ENCODE results near the gene NDUFAF4. TPM values are rescaled to one million over a fixed set of nuclear protein-coding genes. Genes with fewer than 3 reads are reported as not detected.

The NDUFAF4 gene
- polyA plus RNA-seq, 2 donors, result 15.7 to 16.6 TPM

DNA sequence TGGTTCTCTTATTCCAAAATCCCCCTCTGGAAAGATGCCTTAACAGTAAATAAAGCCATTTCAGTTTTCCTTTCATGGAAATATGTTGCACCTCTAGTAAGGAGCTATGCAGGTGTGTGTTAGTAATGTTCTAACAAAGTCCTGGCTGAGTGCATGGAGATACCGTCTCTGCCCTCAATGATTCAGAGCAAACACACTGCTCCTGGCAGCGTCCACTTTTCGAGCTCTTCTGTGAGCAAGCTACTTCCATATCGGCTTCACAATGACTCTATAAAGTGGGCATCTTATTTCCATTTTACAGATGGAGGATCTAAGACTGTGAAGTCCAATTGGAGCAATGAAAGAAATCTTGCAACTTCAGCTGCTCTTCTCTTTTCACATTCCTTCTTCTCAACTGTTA, 30.0 kb upstream of the NDUFAF4 start:
- Histone ChIP-seq H3K27ac (ENCODE audit: low read depth in 2 of 2, low read length in 1 of 2) (no peak overlapping the region), H3K36me3 (ENCODE audit: control insufficient read depth in 2 of 2, insufficient read depth in 2 of 2, low read length in 1 of 2) (no peaks in the 10 kb centered on the region), H3K4me1 (ENCODE audit: control insufficient read depth in 2 of 2, insufficient read depth in 2 of 2, low read length in 1 of 2) (no peaks in the 10 kb centered on the region), H3K4me3 (ENCODE audit: low read depth in 1 of 2, low read length in 2 of 2) (no peak overlapping the region), H3K9me3 (ENCODE audit: control insufficient read depth in 2 of 2, insufficient read depth in 1 of 2, low read depth in 1 of 2, low read length in 1 of 2) (no peaks in the 10 kb centered on the region), H3K27me3 (ENCODE audit: control insufficient read depth in 1 of 2, insufficient read depth in 2 of 2, low read length in 2 of 2) (no peaks in the 10 kb centered on the region)
- 82 to 87% methylated on average over 4 of the region's 4 CpGs for WGBS, 2 donors

DNA sequence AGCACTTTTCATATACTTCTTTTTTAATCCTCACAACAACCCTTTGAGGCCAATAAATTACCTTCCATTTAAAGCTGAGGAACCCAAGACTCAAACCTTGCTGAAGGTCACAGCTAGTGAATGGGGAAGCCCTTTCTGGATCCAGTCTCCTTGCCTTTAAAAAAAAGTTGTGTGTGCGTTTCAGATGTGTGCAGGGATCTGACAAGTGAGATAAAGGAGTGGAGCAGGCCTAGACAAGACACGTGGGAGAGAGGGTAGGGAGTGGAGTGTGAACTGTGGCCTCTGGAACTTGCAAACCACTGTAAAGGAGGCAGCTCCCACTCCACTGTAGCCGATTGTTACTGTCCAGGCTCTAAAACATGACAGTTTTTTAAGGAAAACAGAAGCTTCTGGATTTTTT, 28.7 kb upstream of the NDUFAF4 start:
- H3K27ac ChIP-seq (ENCODE audit: low read depth in 2 of 2, low read length in 1 of 2), result no peak overlapping the region
- WGBS, 2 donors, result 58 to 59% methylated on average over 3 of the region's 3 CpGs
- H3K27me3 ChIP-seq (ENCODE audit: control insufficient read depth in 1 of 2, insufficient read depth in 2 of 2, low read length in 2 of 2), result no peaks in the 10 kb centered on the region
- H3K36me3 ChIP-seq (ENCODE audit: control insufficient read depth in 2 of 2, insufficient read depth in 2 of 2, low read length in 1 of 2), result no peaks in the 10 kb centered on the region
- no peak overlapping the region for H3K4me3 ChIP-seq (ENCODE audit: low read depth in 1 of 2, low read length in 2 of 2)
- H3K9me3 ChIP-seq (ENCODE audit: control insufficient read depth in 2 of 2, insufficient read depth in 1 of 2, low read depth in 1 of 2, low read length in 1 of 2), result no peaks in the 10 kb centered on the region
- no peaks in the 10 kb centered on the region for H3K4me1 ChIP-seq (ENCODE audit: control insufficient read depth in 2 of 2, insufficient read depth in 2 of 2, low read length in 1 of 2)

DNA sequence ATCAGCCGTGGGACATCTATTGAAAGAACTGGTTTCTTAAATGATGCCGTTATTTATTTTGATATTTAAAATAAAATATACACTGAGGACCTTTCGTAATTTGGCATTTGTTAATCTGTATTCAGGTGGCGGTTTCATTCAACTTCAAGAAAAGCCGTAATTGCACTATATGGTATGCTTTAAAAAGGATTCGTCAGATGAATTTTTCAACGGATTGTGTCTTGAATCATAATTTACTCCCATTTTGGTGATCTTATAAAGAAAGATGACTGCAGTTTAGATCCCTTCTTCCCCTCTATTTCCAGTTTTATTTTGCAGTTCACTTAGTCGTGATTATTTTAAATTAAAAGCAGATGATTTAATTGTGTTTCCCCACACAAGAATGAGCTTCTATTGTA, 27.6 kb upstream of the NDUFAF4 start:
- WGBS, 2 donors, result 20 to 26% methylated on average over 8 of the region's 8 CpGs
- no peak overlapping the region for H3K27ac ChIP-seq (ENCODE audit: low read depth in 2 of 2, low read length in 1 of 2)

DNA sequence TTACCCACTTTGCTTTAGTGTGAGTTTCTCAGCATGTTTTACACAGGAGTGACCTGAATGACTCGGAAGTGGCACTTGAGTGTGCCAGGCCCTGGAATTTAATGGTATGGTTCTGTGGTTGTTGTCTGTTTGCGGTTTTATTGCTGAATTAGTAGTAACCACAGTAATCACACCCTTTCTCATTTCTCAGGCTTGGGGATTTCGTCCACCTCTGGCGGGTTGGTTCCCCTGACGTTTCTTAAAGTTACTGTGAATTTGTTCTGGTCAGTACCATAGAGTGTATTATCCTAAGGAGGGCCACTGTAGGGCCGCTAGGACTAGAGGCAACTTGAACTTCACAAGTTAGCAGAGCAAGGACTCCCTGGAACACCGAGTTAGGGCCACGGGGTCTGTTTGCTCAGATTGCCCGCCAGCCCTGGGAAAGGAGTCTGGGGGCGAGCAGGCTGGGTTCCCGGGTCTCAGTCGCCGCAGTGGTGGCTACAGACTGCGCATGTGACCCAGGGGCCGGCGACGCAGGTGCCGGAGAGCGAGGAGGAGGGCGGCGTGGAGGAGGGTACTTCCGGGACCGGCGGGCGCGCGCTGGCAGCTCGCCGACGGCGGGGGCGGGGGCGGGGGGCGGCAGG, 26.3 kb upstream of the NDUFAF4 start:
- Histone ChIP-seq H3K27ac (ENCODE audit: low read depth in 2 of 2, low read length in 1 of 2) (peak overlapping the region; percentile 22 to 37), H3K4me1 (ENCODE audit: control insufficient read depth in 2 of 2, insufficient read depth in 2 of 2, low read length in 1 of 2) (no peaks in the 10 kb centered on the region), H3K9me3 (ENCODE audit: control insufficient read depth in 2 of 2, insufficient read depth in 1 of 2, low read depth in 1 of 2, low read length in 1 of 2) (no peaks in the 10 kb centered on the region), H3K4me3 (ENCODE audit: low read depth in 1 of 2, low read length in 2 of 2) (peak overlapping the region; percentile 71 to 80), H3K27me3 (ENCODE audit: control insufficient read depth in 1 of 2, insufficient read depth in 2 of 2, low read length in 2 of 2) (no peaks in the 10 kb centered on the region), H3K36me3 (ENCODE audit: control insufficient read depth in 2 of 2, insufficient read depth in 2 of 2, low read length in 1 of 2) (no peaks in the 10 kb centered on the region)
- 4 to 5% methylated on average over 33 to 34 of the region's 34 CpGs for WGBS, 2 donors

More for the DNA sequence above, 27.6 kb upstream of the NDUFAF4 start:
- H3K27me3 ChIP-seq (ENCODE audit: control insufficient read depth in 1 of 2, insufficient read depth in 2 of 2, low read length in 2 of 2), result no peaks in the 10 kb centered on the region
- H3K9me3 ChIP-seq (ENCODE audit: control insufficient read depth in 2 of 2, insufficient read depth in 1 of 2, low read depth in 1 of 2, low read length in 1 of 2), result no peaks in the 10 kb centered on the region
- H3K4me1 ChIP-seq (ENCODE audit: control insufficient read depth in 2 of 2, insufficient read depth in 2 of 2, low read length in 1 of 2), result no peaks in the 10 kb centered on the region
- H3K4me3 ChIP-seq (ENCODE audit: low read depth in 1 of 2, low read length in 2 of 2), result peak overlapping the region; percentile 71 to 80
- no peaks in the 10 kb centered on the region for H3K36me3 ChIP-seq (ENCODE audit: control insufficient read depth in 2 of 2, insufficient read depth in 2 of 2, low read length in 1 of 2)

DNA sequence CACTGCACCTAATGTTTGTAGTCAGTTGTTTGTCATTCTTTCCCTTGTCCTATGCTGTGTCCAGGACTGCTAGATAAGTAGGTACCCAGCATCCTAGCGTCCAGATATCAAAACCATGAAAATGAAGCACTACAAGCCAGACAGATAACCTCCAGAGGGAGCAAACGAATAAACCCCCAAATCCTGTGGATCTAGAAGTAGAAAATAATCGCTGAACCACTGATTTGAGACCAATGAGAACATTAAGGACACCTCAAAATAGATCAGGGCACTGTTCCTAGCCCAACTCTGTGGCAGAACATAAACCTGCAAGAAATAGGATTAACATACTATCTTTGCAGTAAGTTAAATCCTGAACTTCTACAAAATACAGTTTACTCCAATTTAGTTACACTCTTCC, 25.7 kb upstream of the NDUFAF4 start:
- H3K4me3 ChIP-seq (ENCODE audit: low read depth in 1 of 2, low read length in 2 of 2), result no peak overlapping the region
- H3K4me1 ChIP-seq (ENCODE audit: control insufficient read depth in 2 of 2, insufficient read depth in 2 of 2, low read length in 1 of 2), result no peaks in the 10 kb centered on the region
- no peak overlapping the region for H3K27ac ChIP-seq (ENCODE audit: low read depth in 2 of 2, low read length in 1 of 2)

DNA sequence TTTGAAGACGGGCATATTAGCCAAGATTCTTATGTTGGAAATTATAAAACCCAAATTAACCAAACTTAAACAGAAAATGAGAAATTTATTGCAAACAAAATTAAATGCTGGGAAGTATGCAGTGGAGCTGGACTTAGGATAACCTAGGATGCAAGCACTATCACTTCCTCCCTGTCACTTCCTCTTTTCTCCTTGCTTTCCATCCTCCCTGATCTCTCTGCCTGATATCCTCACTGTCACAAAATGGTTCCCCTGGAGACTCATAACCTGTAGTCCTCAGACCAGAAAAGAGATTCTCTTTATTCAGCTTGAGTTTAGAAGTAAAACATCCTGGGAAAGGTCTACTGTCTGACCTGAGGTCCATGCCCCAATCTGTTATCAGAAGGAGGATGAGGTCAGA, 19.4 kb upstream of the NDUFAF4 start:
- no peaks in the 10 kb centered on the region for H3K4me1 ChIP-seq (ENCODE audit: control insufficient read depth in 2 of 2, insufficient read depth in 2 of 2, low read length in 1 of 2)
- WGBS, 2 donors, result 86 to 94% methylated on average over 1 of the region's 1 CpG
- H3K4me3 ChIP-seq (ENCODE audit: low read depth in 1 of 2, low read length in 2 of 2), result no peak overlapping the region
- H3K27ac ChIP-seq (ENCODE audit: low read depth in 2 of 2, low read length in 1 of 2), result no peak overlapping the region
- no peaks in the 10 kb centered on the region for H3K36me3 ChIP-seq (ENCODE audit: control insufficient read depth in 2 of 2, insufficient read depth in 2 of 2, low read length in 1 of 2)
- no peaks in the 10 kb centered on the region for H3K9me3 ChIP-seq (ENCODE audit: control insufficient read depth in 2 of 2, insufficient read depth in 1 of 2, low read depth in 1 of 2, low read length in 1 of 2)
- peaks cover 0 to 5% of the 10 kb centered on the region in 2 donors for H3K27me3 ChIP-seq (ENCODE audit: control insufficient read depth in 1 of 2, insufficient read depth in 2 of 2, low read length in 2 of 2)

More for the DNA sequence above, 25.7 kb upstream of the NDUFAF4 start:
- Histone ChIP-seq H3K9me3 (ENCODE audit: control insufficient read depth in 2 of 2, insufficient read depth in 1 of 2, low read depth in 1 of 2, low read length in 1 of 2) (no peaks in the 10 kb centered on the region), H3K27me3 (ENCODE audit: control insufficient read depth in 1 of 2, insufficient read depth in 2 of 2, low read length in 2 of 2) (no peaks in the 10 kb centered on the region), H3K36me3 (ENCODE audit: control insufficient read depth in 2 of 2, insufficient read depth in 2 of 2, low read length in 1 of 2) (no peaks in the 10 kb centered on the region)
- WGBS, 2 donors, result 70 to 77% methylated on average over 3 of the region's 3 CpGs

DNA sequence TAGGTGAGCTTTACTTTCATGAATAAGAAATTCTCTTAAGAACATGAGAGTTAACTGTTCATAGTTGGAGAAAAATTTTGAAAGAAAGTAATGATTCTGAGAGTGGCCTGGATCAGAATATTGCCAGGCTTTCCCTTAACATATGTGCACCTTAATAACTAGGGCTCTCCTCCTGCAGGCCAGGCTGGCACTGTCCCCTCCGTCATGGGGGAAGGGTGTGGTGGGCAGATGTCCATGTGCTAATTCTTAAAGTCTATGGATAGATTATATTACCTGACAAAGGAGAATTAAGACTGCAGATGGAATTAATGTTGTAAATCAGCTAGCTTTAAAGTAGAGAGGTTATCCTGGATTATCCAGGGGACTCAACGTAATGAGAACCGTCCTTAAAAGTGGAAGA, 15.9 kb upstream of the NDUFAF4 start:
- peaks cover 0 to 5% of the 10 kb centered on the region in 2 donors for H3K27me3 ChIP-seq (ENCODE audit: control insufficient read depth in 1 of 2, insufficient read depth in 2 of 2, low read length in 2 of 2)
- no peak overlapping the region for H3K27ac ChIP-seq (ENCODE audit: low read depth in 2 of 2, low read length in 1 of 2)
- H3K36me3 ChIP-seq (ENCODE audit: control insufficient read depth in 2 of 2, insufficient read depth in 2 of 2, low read length in 1 of 2), result no peaks in the 10 kb centered on the region
- no peaks in the 10 kb centered on the region for H3K4me1 ChIP-seq (ENCODE audit: control insufficient read depth in 2 of 2, insufficient read depth in 2 of 2, low read length in 1 of 2)
- H3K9me3 ChIP-seq (ENCODE audit: control insufficient read depth in 2 of 2, insufficient read depth in 1 of 2, low read depth in 1 of 2, low read length in 1 of 2), result no peaks in the 10 kb centered on the region
- H3K4me3 ChIP-seq (ENCODE audit: low read depth in 1 of 2, low read length in 2 of 2), result no peak overlapping the region
- WGBS, 2 donors, result 68 to 83% methylated on average over 3 of the region's 3 CpGs

DNA sequence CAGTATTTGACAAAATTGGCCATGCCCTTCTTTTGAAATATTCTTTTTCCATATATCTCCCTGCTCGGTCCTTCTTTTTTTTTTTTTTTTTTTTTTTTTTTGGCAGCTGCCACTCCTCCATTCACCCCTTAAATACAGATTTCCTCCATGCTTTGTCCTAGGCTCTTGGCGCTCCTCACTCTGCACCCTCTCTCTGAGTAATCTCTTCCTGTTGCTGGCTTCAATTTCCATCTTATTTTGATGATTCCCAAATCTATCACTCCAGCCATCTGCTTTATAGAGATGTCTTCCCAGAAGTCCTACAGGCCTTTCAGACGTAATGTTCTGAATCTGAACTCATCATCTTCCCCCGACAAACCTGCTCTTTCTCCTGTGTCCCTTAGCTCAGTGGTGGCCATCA, 14.1 kb upstream of the NDUFAF4 start:
- no peaks in the 10 kb centered on the region for H3K4me1 ChIP-seq (ENCODE audit: control insufficient read depth in 2 of 2, insufficient read depth in 2 of 2, low read length in 1 of 2)
- no peaks in the 10 kb centered on the region for H3K36me3 ChIP-seq (ENCODE audit: control insufficient read depth in 2 of 2, insufficient read depth in 2 of 2, low read length in 1 of 2)
- peaks cover 0 to 2% of the 10 kb centered on the region in 2 donors for H3K27me3 ChIP-seq (ENCODE audit: control insufficient read depth in 1 of 2, insufficient read depth in 2 of 2, low read length in 2 of 2)
- H3K4me3 ChIP-seq (ENCODE audit: low read depth in 1 of 2, low read length in 2 of 2), result no peak overlapping the region
- WGBS, 2 donors, result 76 to 85% methylated on average over 4 of the region's 4 CpGs
- H3K9me3 ChIP-seq (ENCODE audit: control insufficient read depth in 2 of 2, insufficient read depth in 1 of 2, low read depth in 1 of 2, low read length in 1 of 2), result no peaks in the 10 kb centered on the region
- H3K27ac ChIP-seq (ENCODE audit: low read depth in 2 of 2, low read length in 1 of 2), result no peak overlapping the region

DNA sequence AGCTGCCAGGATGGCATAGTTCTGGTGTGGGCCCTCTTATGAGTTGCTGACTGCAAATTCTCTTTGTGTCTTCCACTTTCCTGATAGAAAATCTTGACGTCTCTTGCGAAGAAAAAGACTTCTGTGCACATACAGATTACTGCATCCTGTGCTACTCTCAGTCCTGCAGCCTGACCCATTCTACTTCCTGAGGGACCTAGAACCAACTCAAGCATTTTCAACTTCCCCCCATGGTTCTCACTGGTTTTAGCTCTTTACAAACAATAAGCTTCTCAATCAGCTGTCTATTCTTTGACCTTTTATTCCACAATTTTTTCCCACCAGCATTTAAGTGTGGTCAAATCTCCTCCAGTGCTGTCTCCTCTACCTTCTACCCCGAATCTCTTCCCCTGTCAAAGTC, 13.5 kb upstream of the NDUFAF4 start:
- WGBS, 2 donors, result 74 to 83% methylated on average over 3 of the region's 3 CpGs
- Histone ChIP-seq H3K4me3 (ENCODE audit: low read depth in 1 of 2, low read length in 2 of 2) (no peak overlapping the region), H3K9me3 (ENCODE audit: control insufficient read depth in 2 of 2, insufficient read depth in 1 of 2, low read depth in 1 of 2, low read length in 1 of 2) (no peaks in the 10 kb centered on the region), H3K27ac (ENCODE audit: low read depth in 2 of 2, low read length in 1 of 2) (no peak overlapping the region), H3K36me3 (ENCODE audit: control insufficient read depth in 2 of 2, insufficient read depth in 2 of 2, low read length in 1 of 2) (no peaks in the 10 kb centered on the region), H3K4me1 (ENCODE audit: control insufficient read depth in 2 of 2, insufficient read depth in 2 of 2, low read length in 1 of 2) (no peaks in the 10 kb centered on the region), H3K27me3 (ENCODE audit: control insufficient read depth in 1 of 2, insufficient read depth in 2 of 2, low read length in 2 of 2) (peaks cover 0 to 2% of the 10 kb centered on the region in 2 donors)

DNA sequence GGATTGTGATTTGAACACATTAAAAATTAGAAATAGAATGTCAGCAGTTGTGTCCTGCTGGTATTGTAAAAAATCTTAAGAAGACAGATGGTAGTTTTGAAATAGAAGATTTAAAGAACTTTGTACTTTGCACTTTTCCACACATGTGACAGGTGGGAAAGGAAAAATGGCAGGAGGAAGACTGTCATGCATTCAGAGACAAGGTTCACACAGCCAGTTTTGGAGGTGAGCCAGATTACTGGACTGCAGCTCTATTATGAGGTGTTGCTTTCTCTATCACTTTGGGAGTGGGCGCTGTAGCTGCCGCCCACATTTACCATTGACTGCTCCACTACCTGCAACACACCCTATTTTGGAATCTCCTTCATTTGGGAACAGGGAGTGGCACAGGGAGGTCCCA, 12.1 kb upstream of the NDUFAF4 start:
- WGBS, 2 donors, result 59 to 75% methylated on average over 2 of the region's 2 CpGs

More for the DNA sequence above, 12.1 kb upstream of the NDUFAF4 start:
- H3K36me3 ChIP-seq (ENCODE audit: control insufficient read depth in 2 of 2, insufficient read depth in 2 of 2, low read length in 1 of 2), result no peaks in the 10 kb centered on the region
- H3K9me3 ChIP-seq (ENCODE audit: control insufficient read depth in 2 of 2, insufficient read depth in 1 of 2, low read depth in 1 of 2, low read length in 1 of 2), result no peaks in the 10 kb centered on the region
- no peak overlapping the region for H3K27ac ChIP-seq (ENCODE audit: low read depth in 2 of 2, low read length in 1 of 2)
- peaks cover 0 to 2% of the 10 kb centered on the region in 2 donors for H3K27me3 ChIP-seq (ENCODE audit: control insufficient read depth in 1 of 2, insufficient read depth in 2 of 2, low read length in 2 of 2)
- H3K4me3 ChIP-seq (ENCODE audit: low read depth in 1 of 2, low read length in 2 of 2), result no peak overlapping the region
- no peaks in the 10 kb centered on the region for H3K4me1 ChIP-seq (ENCODE audit: control insufficient read depth in 2 of 2, insufficient read depth in 2 of 2, low read length in 1 of 2)
